Chondrocyte (in vitro differentiated cells): ENCODE measurements around the gene PKD1. TPM values are rescaled to one million over a fixed set of nuclear protein-coding genes. Genes with fewer than 3 reads are reported as not detected.
"Not testable (repeated sequence)": the region's sequence is repeated elsewhere in the genome, so short reads cannot be mapped to it uniquely, and the experiment has no call there.

ENCODE experiments used
- DNase-seq: peaks from one replicate; pipeline ENCODE4 v3.0.0; 2021; ENCODE audit warnings: mixed read lengths, low spot score
- H3K27ac Mint-ChIP-seq: one replicate; pipeline ENCODE4 v1.8.0; 2021; ENCODE audit warnings: mild to moderate bottlenecking, moderate library complexity, mixed read lengths; ENCODE audit not compliant: unreplicated experiment
- H3K27me3 Mint-ChIP-seq: 2 replicates; pipeline ENCODE4 v1.8.0; 2021; ENCODE audit warnings: low read depth, mixed read lengths
- H3K36me3 Mint-ChIP-seq: 2 replicates; pipeline ENCODE4 v1.8.0; 2021; ENCODE audit warnings: low read depth, mixed read lengths
- H3K4me1 Mint-ChIP-seq: 2 replicates; pipeline ENCODE4 v1.8.0; 2021; ENCODE audit warnings: low read depth, mild to moderate bottlenecking, mixed read lengths
- H3K4me3 Mint-ChIP-seq: one replicate; pipeline ENCODE4 v1.8.0; 2021; ENCODE audit warnings: mild to moderate bottlenecking, moderate library complexity, mixed read lengths; ENCODE audit not compliant: unreplicated experiment
- H3K9me3 Mint-ChIP-seq: 2 replicates; pipeline ENCODE4 v1.8.0; 2021; ENCODE audit warnings: low read depth, mixed read lengths
- CTCF ChIP-seq: fragments of 200-600 bp; sonication (generic); IDR thresholded peaks from 2 replicates; pipeline ENCODE4 v1.5.0; 2021; ENCODE audit warnings: antibody characterized with exemption, mild to moderate bottlenecking, moderate library complexity
- total RNA-seq: library from RNA; stranded (reverse); gene quantifications from 3 replicates; pipeline ENCODE4 v1.2.1, GENCODE V29; 2021

The PKD1 gene
- total RNA-seq, 1 donor from 2014 or later = 230 TPM

GRCh38 chr16:2116428-2116827, 19.3 kb downstream of the PKD1 start:
- not testable (repeated sequence) for H3K9me3 Mint-ChIP-seq, DNase-seq, H3K4me3 Mint-ChIP-seq, H3K27ac Mint-ChIP-seq, H3K36me3 Mint-ChIP-seq, H3K27me3 Mint-ChIP-seq
- peaks cover 10% of the 10 kb centered on the region for H3K4me1 Mint-ChIP-seq

- DNase-seq = no peak
- no peak overlapping the region for H3K4me3 Mint-ChIP-seq
- TF ChIP-seq CTCF = no peak
These were observed 20.1 kb downstream of the PKD1 start for GRCh38 chr16:2115591-2115973.

GRCh38 chr16:2114885-2115590, 20.7 kb downstream of the PKD1 start:
- H3K9me3 Mint-ChIP-seq, H3K4me3 Mint-ChIP-seq, H3K27me3 Mint-ChIP-seq, H3K36me3 Mint-ChIP-seq, H3K4me1 Mint-ChIP-seq, DNase-seq: not testable (repeated sequence)
- H3K27ac Mint-ChIP-seq = peak overlapping the region; percentile 17

More at GRCh38 chr16:2115591-2115973, 20.1 kb downstream of the PKD1 start:
- H3K4me1 Mint-ChIP-seq = peaks cover 4% of the 10 kb centered on the region
- H3K27ac Mint-ChIP-seq = no peak overlapping the region
- H3K27me3 Mint-ChIP-seq = no peaks in the 10 kb centered on the region
- no peaks in the 10 kb centered on the region for H3K9me3 Mint-ChIP-seq
- H3K36me3 Mint-ChIP-seq = peaks cover 5% of the 10 kb centered on the region

GRCh38 chr16:2114225-2114624, 21.5 kb downstream of the PKD1 start:
- not testable (repeated sequence) for H3K27ac Mint-ChIP-seq, H3K36me3 Mint-ChIP-seq, DNase-seq, H3K4me3 Mint-ChIP-seq, H3K9me3 Mint-ChIP-seq, H3K4me1 Mint-ChIP-seq, H3K27me3 Mint-ChIP-seq

GRCh38 chr16:2112539-2113106, 23.1 kb downstream of the PKD1 start:
- H3K36me3 Mint-ChIP-seq, DNase-seq, H3K9me3 Mint-ChIP-seq, H3K27ac Mint-ChIP-seq, H3K4me3 Mint-ChIP-seq, H3K4me1 Mint-ChIP-seq, H3K27me3 Mint-ChIP-seq: not testable (repeated sequence)

GRCh38 chr16:2111412-2112335, 24.0 kb downstream of the PKD1 start:
- not testable (repeated sequence) for H3K27ac Mint-ChIP-seq, H3K4me3 Mint-ChIP-seq, H3K4me1 Mint-ChIP-seq, H3K9me3 Mint-ChIP-seq, DNase-seq, H3K36me3 Mint-ChIP-seq, H3K27me3 Mint-ChIP-seq

GRCh38 chr16:2111009-2111353, 24.7 kb downstream of the PKD1 start:
- H3K36me3 Mint-ChIP-seq, H3K4me1 Mint-ChIP-seq, H3K4me3 Mint-ChIP-seq, H3K27ac Mint-ChIP-seq, H3K9me3 Mint-ChIP-seq, DNase-seq, H3K27me3 Mint-ChIP-seq: not testable (repeated sequence)

- not testable (repeated sequence) for H3K27me3 Mint-ChIP-seq, H3K27ac Mint-ChIP-seq, H3K9me3 Mint-ChIP-seq, H3K4me1 Mint-ChIP-seq, H3K4me3 Mint-ChIP-seq, H3K36me3 Mint-ChIP-seq
- DNase-seq = peak; percentile 75
These were observed 25.2 kb downstream of the PKD1 start for GRCh38 chr16:2110332-2111008.

GRCh38 chr16:2109872-2110271, 25.8 kb downstream of the PKD1 start:
- not testable (repeated sequence) for H3K36me3 Mint-ChIP-seq, H3K4me3 Mint-ChIP-seq, H3K27ac Mint-ChIP-seq, H3K9me3 Mint-ChIP-seq, H3K4me1 Mint-ChIP-seq, DNase-seq, H3K27me3 Mint-ChIP-seq

- H3K4me3 Mint-ChIP-seq, H3K27me3 Mint-ChIP-seq, H3K9me3 Mint-ChIP-seq, H3K27ac Mint-ChIP-seq, H3K36me3 Mint-ChIP-seq, H3K4me1 Mint-ChIP-seq, DNase-seq: not testable (repeated sequence)
These were observed 26.5 kb downstream of the PKD1 start for GRCh38 chr16:2109271-2109580.

- H3K36me3 Mint-ChIP-seq, H3K4me1 Mint-ChIP-seq, H3K27me3 Mint-ChIP-seq, H3K27ac Mint-ChIP-seq, H3K4me3 Mint-ChIP-seq, H3K9me3 Mint-ChIP-seq: not testable (repeated sequence)
- DNase-seq = peak; percentile 88
These were observed 27.0 kb downstream of the PKD1 start for GRCh38 chr16:2108446-2109270.
